HG02798 (cell line): ENCODE results near the gene ANKFN1.
A peak's percentile ranks its signal among the peaks of the same experiment; 100 is the strongest.

Experiments
- ATAC-seq: cut with Tn5 transposase; IDR thresholded peaks from one replicate; pipeline ENCODE4 v1.9.1; 2021; ENCODE audit warnings: mild to moderate bottlenecking; ENCODE audit not compliant: unreplicated experiment, poor library complexity

The ANKFN1 gene

GRCh38 chr17:56424005-56424404 lies 270.7 kb downstream of the ANKFN1 start:
- ATAC-seq = no peak

GRCh38 chr17:56424543-56425044 lies 271.3 kb downstream of the ANKFN1 start:
- no peak for ATAC-seq

GRCh38 chr17:56425483-56425882 lies 272.2 kb downstream of the ANKFN1 start:
- no peak for ATAC-seq

GRCh38 chr17:56426901-56427300 lies 273.6 kb downstream of the ANKFN1 start:
- ATAC-seq = no peak

GRCh38 chr17:56431736-56432135 lies 278.5 kb downstream of the ANKFN1 start:
- ATAC-seq = no peak

- no peak for ATAC-seq
Measured at GRCh38 chr17:56432443-56432842, 279.2 kb downstream of the ANKFN1 start.

GRCh38 chr17:56434610-56435009 lies 281.3 kb downstream of the ANKFN1 start:
- ATAC-seq = no peak

- ATAC-seq = no peak
Measured at GRCh38 chr17:56436142-56436541, 282.9 kb downstream of the ANKFN1 start.

- ATAC-seq = no peak
Measured at GRCh38 chr17:56440419-56440818, 287.1 kb downstream of the ANKFN1 start.

- no peak for ATAC-seq
Measured at GRCh38 chr17:56441308-56441707, 288.0 kb downstream of the ANKFN1 start.

GRCh38 chr17:56445692-56446411 lies 292.6 kb downstream of the ANKFN1 start:
- no peak for ATAC-seq

- no peak for ATAC-seq
Measured at GRCh38 chr17:56447171-56447570, 293.9 kb downstream of the ANKFN1 start.

GRCh38 chr17:56448371-56448770 lies 295.1 kb downstream of the ANKFN1 start:
- ATAC-seq = no peak

- no peak for ATAC-seq
Measured at GRCh38 chr17:56449176-56449575, 295.9 kb downstream of the ANKFN1 start.

GRCh38 chr17:56451629-56452028 lies 298.4 kb downstream of the ANKFN1 start:
- no peak for ATAC-seq

GRCh38 chr17:56452461-56452860 lies 299.2 kb downstream of the ANKFN1 start:
- no peak for ATAC-seq

- ATAC-seq = no peak
Measured at GRCh38 chr17:56457501-56457900, 304.2 kb downstream of the ANKFN1 start.

GRCh38 chr17:56465886-56466285 lies 312.6 kb downstream of the ANKFN1 start:
- ATAC-seq = no peak

GRCh38 chr17:56468840-56469239 lies 315.6 kb downstream of the ANKFN1 start:
- ATAC-seq = no peak

GRCh38 chr17:56471696-56472095 lies 318.4 kb downstream of the ANKFN1 start:
- ATAC-seq = no peak

GRCh38 chr17:56475116-56475515 lies 321.8 kb downstream of the ANKFN1 start:
- no peak for ATAC-seq

GRCh38 chr17:56478836-56479447 lies 325.7 kb downstream of the ANKFN1 start:
- ATAC-seq = peak; percentile 39
